Right renal cortex interstitium (tissue), 3 donors: ENCODE data around the gene PGGHG. TPM values are rescaled to one million over a fixed set of nuclear protein-coding genes. Genes with fewer than 3 reads are reported as not detected.
"Not testable (repeated sequence)": the region's sequence is repeated elsewhere in the genome, so short reads cannot be mapped to it uniquely, and the experiment has no call there.

ENCODE experiments used
- DNase-seq, 3 donors: peaks; one replicate each; pipeline ENCODE4 v3.0.0-alpha.2; 2013; ENCODE audit warnings: low read depth in 3 of 3, low spot score in 2 of 3
- polyA plus RNA-seq, 3 donors: library from polyadenylated mRNA; unstranded; fragments of 120-200 nt; gene quantifications; one replicate each; pipeline ENCODE4 v1.2.1, GENCODE V29; 2013; ENCODE audit not compliant: insufficient read length in 3 of 3

PGGHG gene
- polyA plus RNA-seq, 3 donors = 9.1 to 19.2 (median 11.4) TPM

DNA sequence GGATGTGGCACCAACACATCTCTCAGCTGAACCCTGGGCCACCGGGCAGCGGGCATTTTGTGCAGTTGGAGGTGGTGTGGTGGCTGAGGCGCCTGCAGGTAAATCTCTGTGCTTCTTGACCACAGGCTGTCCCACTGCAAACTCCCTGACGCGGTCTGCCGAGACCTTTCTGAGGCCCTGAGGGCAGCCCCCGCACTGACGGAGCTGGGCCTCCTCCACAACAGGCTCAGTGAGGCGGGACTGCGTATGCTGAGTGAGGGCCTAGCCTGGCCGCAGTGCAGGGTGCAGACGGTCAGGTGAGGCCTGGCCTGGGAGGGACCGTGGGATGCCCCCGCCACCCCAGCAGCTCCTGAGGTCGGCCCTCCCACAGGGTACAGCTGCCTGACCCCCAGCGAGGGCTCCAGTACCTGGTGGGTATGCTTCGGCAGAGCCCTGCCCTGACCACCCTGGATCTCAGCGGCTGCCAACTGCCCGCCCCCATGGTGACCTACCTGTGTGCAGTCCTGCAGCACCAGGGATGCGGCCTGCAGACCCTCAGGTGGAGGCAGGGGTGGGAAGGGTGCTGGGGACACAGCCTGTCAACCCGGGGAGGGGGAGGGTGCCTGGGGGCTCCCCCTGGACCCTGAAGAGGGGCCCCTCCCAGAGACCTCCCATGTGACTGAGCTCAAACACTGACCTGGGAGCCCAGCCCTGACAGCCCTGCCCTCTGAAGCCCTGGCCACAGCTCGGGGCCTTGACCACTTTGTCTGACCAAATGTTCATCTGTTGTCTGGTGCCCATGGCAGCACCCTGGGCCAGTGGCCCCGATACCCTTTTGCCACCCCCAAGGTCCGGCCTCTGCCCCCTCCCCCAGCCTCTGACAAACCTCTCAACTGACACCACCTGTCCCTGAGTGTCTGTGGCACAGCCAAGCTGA lies 4.6 kb upstream of the PGGHG start:
- DNase-seq = no peak

DNA sequence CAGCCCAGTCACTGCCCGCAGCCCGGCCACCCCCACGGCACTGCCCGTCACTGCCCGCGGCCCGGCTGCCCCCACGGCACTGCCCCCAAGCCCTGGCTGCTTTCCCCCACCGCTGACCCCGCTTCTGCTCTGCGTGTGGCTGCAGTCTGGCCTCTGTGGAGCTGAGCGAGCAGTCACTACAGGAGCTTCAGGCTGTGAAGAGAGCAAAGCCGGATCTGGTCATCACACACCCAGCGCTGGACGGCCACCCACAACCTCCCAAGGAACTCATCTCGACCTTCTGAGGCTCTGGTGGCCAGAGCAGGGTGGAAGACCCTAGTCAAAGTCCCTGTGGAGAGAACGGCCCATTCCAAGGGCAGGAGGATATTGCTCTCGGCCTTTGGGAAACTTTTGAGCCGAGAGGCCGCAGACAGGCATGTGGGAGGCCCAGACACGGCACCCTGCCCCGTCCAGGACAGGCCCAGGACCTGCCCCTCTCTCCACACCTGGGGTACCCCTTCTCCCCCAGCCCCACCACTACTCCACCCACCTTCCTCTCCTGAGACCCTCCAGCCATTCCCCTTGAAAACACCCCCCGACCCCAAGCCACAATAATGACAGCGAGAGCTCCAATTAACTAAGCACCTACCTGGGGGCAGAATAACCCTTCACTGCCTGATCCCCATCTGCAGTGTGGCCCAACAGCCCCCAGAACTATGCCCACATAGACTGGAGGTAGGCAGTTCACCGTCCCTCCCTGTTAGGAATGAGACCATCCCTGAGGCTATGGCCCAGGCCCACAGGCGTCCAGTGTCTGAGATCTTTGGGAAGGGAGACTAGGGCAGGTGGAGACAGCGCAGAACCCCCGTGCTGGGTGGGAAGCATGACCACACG lies 3.7 kb upstream of the PGGHG start:
- no peak for DNase-seq

DNA sequence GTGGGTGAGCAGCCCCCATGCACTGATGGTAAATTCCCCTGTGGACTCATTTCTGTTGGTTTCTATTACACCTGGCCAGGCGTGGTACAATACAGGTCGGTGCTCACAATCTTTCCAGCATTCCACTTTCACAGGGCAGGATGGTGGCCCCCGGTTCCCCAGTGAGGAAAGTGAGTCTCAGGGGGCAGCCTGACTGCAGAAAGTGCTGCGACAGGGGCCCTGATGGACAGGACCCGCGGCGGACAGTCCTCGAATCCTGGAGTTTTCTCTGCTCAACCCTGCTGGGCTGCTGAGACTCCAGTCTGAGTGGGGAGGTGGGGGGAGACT lies 3.1 kb upstream of the PGGHG start:
- no peak for DNase-seq

DNA sequence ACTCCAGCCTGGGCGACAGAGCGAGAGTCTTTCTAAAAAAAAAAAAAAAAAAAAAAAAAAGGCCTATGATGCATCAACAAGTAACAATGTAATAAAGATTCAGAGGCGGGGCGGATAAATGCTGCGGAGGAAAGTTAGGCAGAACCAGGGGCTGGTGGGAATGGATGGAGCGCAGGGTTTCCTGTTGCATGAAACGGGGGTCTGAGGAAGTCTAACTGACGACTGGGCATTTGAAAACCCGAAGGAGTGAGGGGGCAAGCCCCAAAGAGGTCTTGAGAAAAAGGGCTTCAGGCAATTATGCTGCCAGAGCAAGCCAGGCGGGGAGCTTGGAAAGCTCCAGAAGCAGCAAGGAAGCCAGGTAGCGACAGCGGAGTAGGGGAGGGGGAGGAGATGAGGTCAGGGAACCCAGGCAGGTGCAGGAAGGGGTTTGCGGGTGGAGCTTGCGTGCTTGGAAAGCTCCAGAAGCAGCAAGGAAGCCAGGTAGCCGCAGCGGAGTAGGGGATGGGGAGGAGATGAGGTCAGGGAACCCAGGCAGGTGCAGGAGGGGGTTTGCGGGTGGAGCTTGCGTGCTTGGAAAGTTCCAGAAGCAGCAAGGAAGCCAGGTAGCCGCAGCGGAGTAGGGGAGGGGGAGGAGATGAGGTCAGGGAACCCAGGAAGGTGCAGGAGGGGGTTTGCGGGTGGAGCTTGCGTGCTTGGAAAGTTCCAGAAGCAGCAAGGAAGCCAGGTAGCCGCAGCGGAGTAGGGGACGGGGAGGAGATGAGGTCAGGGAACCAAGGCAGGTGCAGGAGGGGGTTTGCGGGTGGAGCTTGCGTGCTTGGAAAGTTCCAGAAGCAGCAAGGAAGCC lies 1.7 kb upstream of the PGGHG start:
- not testable (repeated sequence) for DNase-seq

DNA sequence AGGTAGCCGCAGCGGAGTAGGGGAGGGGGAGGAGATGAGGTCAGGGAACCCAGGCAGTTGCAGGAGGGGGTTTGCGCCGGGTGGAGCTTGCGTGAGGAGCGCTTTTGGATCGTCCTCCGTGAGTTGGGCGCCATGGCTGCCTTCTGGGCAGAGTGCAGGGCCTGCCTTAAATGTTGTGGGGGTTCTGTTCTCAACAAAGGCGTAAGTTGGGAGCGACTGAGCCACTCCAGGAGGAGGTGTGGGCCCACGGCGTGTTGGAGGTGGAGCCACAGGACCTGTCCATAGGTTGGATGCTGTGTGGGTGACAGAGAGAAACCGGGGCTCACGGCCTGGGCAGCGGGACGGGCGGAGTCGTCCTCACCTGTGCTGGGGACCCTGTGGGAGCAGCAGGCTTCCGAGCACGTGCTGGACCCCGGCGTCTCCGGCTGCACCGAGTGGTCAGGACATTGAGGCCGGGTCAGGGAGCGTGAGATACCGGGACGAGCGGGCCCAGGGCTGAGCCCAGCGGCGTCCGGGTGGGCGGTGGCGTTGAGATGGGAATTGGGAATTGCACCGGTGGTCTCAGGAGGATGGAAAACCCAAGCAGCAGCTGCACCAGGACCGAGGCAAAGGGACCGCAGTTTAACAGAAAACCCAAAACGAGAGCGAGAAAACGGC lies 977 bp upstream of the PGGHG start:
- no peak for DNase-seq

DNA sequence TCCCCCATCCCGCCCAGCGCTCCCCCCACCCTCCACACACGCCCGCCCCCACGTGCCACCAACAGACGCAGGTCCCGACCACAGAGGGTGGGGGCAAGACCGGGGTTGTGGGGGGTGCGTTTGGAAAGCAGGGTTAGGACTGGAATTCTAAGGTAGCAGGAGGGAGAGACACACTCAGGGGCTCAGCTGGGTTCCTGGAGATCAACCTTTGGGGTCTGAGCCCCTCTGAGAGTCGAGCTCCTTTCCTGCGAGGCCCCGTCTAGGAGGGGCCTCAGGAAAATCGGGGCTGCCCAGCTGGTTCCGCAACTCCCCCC lies 429 bp downstream of the PGGHG start:
- DNase-seq = no peak

DNA sequence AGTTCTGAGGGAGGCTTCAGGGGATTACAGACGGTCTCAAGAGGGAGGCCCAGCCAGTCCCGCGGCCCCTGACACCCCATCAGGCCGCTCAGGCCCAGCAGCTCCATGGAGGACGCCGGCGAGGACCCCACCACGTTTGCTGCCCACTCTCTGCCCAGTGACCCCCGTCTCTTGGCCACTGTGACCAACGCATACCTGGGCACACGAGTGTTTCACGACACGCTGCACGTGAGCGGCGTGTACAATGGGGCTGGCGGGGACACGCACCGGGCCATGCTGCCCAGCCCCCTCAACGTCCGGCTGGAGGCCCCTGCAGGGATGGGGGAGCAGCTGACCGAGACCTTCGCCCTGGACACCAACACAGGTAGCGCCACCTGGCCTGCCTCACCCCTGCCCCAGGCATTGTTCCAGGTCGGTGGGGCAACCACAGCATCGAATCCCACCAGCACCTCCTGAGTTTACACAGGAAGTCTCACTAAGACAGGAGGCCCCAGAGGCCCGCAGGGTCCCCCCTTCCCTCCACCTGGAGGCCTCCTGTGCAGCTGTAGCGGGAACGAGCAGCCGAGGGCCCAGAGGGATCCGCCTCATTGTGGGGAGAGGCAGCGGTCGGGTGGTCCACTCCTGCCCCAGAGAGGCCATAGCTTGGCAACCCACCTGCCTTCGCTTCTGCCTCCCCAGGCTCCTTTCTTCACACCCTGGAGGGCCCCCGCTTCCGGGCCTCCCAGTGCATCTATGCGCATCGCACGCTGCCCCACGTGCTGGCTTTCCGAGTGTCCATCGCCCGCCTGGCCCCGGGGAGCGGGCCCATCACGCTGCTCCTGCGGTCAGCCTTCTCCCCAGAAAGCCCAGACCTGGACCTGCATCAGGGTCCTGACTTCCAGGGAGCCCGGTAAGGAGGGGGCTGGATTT lies 1.0 kb downstream of the PGGHG start:
- DNase-seq = no peak

DNA sequence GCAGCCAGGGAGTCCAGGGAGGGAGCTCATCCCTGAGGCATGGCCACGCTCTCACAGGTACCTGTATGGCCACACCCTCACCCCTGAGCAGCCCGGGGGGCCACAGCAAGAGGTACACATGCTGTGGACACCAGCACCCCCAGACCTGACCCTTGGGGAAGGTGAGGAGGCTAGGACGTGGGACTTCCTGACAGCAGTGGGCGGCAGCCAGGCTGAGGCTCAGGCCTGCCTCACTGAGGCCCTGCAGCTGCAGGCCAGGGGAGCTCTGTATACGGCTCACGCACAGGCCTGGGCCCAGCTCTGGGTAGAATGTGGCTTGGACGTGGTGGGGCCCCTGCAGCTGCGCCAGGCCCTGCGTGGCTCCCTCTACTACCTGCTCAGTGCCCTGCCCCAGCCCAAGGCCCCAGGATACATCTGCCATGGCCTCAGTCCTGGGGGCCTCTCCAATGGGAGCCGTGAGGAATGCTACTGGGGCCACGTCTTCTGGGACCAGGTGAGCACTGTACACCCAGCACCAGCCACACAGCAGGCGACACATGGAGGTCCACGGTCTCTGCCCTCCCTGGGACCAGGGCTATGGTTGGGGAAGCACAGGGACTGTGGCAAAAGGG lies 1.8 kb downstream of the PGGHG start:
- no peak for DNase-seq

DNA sequence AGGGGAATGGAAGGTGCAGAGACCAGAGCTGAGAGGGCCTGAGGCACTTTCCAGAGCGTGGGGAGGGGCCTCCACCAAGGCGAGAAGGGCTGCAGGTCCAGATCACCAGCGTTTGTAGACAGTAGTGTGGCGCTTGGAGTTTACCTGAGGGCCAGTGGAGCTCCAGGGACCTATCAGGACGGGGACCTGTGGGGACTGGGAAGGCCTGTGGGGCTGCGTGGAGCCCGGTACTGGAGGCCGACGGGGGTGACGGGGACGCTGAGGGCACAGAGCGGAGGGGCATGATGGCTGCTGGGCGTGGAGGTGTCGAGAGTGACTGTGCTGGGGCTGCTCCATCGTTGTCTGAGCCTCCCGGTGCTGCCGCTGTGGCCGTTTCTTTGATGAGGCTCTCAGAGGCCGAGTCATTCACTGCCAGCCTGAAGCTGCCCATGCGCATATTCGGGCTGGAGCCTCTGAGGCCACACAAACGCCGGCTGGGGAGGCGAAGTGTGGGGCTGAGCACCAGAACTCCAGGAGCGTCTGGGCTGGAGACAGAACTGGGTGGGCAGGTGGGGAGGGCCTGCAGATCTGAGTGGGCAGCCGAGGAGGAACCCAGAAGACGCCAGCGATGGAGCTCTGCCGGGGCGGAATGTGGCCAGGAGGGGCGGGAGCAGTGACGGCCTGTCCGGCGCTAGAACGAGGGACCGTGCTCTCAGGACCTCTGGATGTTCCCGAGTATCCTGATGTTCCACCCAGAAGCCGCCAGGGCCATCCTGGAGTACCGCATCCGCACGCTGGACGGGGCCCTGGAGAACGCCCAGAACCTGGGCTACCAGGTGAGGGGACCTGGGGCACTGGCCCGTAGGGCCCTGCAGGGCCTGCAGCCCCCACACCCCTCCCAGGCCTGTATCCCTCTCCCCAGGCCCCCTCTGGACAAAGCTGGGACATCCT lies 2.6 kb downstream of the PGGHG start:
- DNase-seq = no peak

DNA sequence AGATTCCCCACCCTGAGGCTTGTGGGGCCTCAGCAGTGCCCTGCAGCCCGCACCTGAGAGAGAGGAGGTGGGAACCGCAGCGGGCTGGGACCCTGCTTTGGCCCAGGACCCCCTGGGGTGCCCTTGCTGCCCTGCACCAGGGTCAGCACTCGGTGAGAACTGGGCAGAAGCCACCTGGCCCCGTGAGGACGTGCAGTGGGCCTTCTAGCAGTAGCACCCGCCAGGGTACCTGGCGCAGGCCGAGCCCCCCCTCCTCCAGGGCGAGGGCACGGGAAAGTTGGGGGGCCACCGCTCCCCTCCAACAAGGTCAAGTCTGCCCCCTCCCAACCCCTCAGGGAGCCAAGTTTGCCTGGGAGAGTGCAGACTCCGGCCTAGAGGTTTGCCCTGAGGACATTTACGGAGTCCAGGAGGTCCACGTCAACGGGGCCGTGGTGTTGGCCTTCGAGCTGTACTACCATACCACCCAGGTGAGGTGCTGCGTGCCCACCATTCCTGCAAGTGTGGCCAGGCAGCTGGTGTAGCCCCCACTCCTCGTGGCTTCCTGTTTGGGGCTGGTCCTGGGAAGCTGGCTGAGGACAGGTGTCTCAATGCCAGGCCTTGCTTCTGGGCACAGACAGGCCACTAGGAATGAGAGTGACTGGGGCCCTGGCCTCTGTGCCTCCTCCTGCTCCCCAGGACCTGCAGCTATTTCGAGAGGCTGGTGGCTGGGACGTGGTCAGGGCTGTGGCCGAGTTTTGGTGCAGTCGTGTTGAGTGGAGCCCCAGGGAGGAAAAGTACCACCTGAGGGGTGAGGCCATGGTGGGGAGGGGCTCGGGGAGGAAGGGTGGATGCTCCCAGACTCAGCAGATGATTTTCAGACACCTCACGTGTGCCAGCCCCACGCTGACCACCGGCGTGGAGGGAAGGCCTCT lies 3.5 kb downstream of the PGGHG start:
- DNase-seq = no peak

DNA sequence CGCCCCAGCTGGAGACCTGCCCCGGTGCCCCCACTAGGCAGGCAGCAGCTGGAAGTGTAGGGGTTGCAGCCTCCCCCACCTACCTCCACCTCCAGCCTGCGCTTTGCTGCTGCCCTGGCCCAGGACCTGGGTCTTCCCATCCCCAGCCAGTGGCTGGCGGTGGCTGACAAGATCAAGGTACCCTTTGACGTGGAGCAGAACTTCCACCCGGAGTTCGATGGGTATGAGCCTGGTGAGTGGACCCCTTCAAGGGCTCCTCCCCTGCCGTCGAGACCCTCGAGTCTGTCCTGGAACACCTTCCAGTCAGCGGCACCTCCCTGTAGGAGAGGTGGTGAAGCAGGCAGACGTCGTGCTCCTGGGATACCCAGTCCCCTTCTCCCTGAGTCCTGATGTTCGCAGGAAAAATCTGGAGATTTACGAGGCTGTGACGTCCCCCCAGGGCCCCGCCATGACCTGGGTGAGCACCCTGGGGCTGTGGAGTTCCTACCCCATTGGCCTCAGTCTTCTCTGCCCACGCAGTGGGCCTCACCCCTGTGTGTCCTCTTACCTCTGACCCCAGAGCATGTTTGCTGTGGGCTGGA lies 4.4 kb downstream of the PGGHG start:
- DNase-seq = no peak

DNA sequence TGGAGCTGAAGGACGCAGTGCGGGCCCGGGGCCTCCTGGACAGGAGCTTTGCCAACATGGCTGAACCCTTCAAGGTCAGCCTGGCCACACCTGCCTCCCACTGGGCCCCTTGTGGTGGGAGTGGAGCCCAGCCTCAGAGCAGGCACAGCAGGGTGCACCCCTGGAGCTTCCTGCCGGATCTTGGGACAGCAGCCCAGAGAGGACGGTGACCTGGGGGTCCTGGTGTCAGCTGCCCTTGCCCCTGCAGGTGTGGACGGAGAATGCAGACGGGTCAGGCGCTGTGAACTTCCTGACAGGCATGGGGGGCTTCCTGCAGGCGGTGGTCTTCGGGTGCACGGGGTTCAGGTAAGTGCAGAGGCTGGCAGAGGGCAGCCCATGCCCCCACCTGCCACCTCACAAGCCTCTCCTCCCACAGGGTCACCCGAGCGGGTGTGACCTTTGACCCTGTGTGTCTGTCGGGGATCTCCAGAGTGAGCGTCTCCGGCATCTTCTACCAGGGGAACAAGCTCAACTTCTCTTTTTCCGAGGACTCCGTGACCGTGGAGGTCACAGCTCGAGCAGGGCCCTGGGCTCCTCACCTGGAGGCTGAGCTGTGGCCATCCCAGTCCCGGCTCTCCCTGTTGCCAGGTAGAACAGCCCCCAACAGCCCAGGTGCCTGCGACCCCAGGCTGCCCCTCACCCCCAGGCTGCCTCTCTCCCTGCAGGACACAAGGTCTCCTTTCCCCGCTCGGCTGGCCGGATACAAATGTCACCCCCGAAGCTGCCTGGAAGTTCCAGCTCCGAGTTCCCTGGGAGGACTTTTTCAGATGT lies 5.1 kb downstream of the PGGHG start:
- DNase-seq = no peak

DNA sequence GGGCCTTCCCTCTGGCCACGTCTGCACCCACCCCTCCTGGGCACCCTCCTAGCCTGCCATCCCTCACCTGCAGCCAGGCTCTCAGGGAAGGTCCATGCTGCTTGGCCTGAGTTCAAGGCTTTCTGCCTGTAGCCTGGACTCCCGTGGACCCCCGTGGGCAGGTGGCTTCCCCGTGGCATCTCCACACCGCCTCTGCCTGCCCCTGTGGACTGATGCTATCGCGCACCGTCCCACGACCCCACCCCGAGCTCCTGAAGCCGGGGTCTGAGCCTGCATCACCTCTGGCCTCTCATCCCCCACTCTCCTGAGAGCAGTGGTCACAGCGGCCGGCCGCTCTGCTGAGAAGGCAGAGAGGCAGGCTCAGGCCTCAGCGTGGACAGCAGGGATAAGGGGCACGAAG lies 5.9 kb downstream of the PGGHG start:
- no peak for DNase-seq

DNA sequence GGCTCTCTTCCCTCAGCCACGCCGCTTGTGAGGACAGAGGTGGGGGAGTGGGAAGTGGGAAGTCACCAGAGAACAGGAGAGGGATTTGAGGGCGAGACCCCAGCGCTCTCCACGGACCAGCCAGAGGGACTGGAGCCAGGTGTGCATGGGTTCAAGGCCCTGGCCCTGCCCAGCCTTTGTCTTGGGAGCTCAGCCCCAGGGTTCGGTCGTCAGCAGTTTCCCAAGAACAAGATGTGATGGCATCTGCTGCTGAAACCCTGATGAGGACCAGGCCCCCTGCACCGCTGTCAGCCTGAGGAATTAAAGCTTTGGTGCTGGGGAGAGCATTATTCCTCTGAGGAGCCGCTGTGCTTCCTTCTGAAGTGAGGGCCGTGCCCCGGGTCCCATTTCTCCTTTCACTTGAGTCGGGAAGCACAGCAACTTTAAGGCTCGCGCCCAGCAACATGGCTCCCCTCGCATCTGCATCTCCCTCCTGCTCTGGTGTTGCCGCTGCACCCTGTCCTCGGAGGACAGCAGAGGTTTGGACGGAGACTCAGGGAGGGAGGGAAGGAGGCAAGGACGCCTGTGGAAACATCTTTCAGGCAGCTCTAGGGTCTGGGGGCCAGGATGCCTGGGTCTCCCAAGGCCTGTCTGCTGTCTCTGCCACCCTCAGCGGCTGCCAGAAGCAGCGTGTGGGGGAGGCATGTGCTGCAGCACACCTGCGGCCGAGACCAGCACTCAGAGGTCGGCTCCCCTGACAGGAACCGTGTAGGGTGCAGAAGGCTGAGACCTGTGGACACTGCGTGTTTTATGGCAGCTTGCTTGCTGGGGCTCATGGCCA lies 6.6 kb downstream of the PGGHG start:
- DNase-seq = no peak
